Ecto neural progenitor cell (in vitro differentiated cells): ENCODE results near the gene CENPA.
"Not testable (repeated sequence)": the region's sequence is repeated elsewhere in the genome, so short reads cannot be mapped to it uniquely, and the experiment has no call there.

ENCODE experiments used
- DNase-seq: peaks from one replicate; pipeline ENCODE4 v3.0.0-alpha.2; 2018; ENCODE audit warnings: low spot score

Gene CENPA

GRCh38 chr2:26785431-26786206 is at the start of gene CENPA:
CENPA (plus strand) TSS chr2:26786056; CDS start chr2:26786197, 141 bp downstream.
- DNase-seq, result peak; percentile 95

GRCh38 chr2:26737221-26737620 is 48.6 kb upstream of the CENPA start:
- DNase-seq, result no peak

- no peak for DNase-seq
Observed at GRCh38 chr2:26738481-26738880, 47.4 kb upstream of the CENPA start.

GRCh38 chr2:26739514-26739913 is 46.3 kb upstream of the CENPA start:
- no peak for DNase-seq

GRCh38 chr2:26740346-26740745 is 45.5 kb upstream of the CENPA start:
- DNase-seq, result no peak

GRCh38 chr2:26740890-26741302 is 45.0 kb upstream of the CENPA start:
- DNase-seq, result peak; percentile 62

- DNase-seq, result no peak
Observed at GRCh38 chr2:26742048-26742770, 43.6 kb upstream of the CENPA start.

- DNase-seq, result no peak
Observed at GRCh38 chr2:26743852-26744251, 42.0 kb upstream of the CENPA start.

GRCh38 chr2:26744953-26745352 is 40.9 kb upstream of the CENPA start:
- no peak for DNase-seq

GRCh38 chr2:26745609-26746327 is 40.1 kb upstream of the CENPA start:
- peak; percentile 88 for DNase-seq

- no peak for DNase-seq
Observed at GRCh38 chr2:26746934-26747333, 38.9 kb upstream of the CENPA start.

GRCh38 chr2:26749787-26750420 is 36.0 kb upstream of the CENPA start:
- not testable (repeated sequence) for DNase-seq

GRCh38 chr2:26750467-26750866 is 35.4 kb upstream of the CENPA start:
- not testable (repeated sequence) for DNase-seq

- DNase-seq, result no peak
Observed at GRCh38 chr2:26752656-26753055, 33.2 kb upstream of the CENPA start.

- DNase-seq, result no peak
Observed at GRCh38 chr2:26754539-26754938, 31.3 kb upstream of the CENPA start.

- no peak for DNase-seq
Observed at GRCh38 chr2:26754972-26755670, 30.7 kb upstream of the CENPA start.

GRCh38 chr2:26756337-26756736 is 29.5 kb upstream of the CENPA start:
- DNase-seq, result no peak

- no peak for DNase-seq
Observed at GRCh38 chr2:26757873-26758789, 27.7 kb upstream of the CENPA start.

GRCh38 chr2:26758790-26759321 is 27.0 kb upstream of the CENPA start:
- no peak for DNase-seq

GRCh38 chr2:26759845-26760244 is 26.0 kb upstream of the CENPA start:
- no peak for DNase-seq
